ENCODE measurements around the gene HNRNPL.

DNA sequence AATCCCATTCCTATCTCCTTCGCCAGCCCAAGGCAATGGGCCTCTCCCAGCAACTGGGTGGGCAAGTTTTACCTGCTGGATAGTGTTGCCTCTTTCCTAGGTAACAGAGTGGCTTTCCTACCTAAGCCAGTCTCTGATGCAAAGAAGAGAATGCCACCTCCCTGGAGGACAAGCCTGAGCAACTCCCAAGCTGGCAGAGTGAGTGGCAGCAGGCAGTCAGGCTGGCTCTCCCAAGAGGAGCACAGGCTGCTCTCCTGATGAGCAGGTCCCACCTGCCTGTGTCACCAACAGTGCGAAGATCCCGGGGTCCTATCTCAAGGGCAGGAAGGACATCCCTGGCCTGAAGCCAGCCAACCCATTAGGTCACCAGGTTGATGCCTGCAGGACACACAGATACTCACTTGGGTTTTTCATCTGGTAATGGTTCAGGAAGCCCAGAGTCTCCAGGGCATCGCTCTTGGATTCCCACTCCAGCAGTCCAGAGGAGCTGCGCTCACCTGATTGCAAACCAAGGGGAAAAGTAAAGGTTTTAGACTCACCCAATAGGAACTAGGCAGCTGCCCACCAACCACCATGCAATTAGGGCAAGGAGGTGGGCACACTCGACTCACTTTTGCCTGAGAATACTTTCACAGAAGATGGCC is 12.7 kb downstream of the HNRNPL start:
- TF ChIP-seq, protein P1, sequence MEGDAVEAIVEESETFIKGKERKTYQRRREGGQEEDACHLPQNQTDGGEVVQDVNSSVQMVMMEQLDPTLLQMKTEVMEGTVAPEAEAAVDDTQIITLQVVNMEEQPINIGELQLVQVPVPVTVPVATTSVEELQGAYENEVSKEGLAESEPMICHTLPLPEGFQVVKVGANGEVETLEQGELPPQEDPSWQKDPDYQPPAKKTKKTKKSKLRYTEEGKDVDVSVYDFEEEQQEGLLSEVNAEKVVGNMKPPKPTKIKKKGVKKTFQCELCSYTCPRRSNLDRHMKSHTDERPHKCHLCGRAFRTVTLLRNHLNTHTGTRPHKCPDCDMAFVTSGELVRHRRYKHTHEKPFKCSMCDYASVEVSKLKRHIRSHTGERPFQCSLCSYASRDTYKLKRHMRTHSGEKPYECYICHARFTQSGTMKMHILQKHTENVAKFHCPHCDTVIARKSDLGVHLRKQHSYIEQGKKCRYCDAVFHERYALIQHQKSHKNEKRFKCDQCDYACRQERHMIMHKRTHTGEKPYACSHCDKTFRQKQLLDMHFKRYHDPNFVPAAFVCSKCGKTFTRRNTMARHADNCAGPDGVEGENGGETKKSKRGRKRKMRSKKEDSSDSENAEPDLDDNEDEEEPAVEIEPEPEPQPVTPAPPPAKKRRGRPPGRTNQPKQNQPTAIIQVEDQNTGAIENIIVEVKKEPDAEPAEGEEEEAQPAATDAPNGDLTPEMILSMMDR (IDR thresholded peaks at IDR 0.05; ENCODE audit: low read depth, low read length, poor library complexity, severe bottlenecking) = no peak
- TF ChIP-seq EZH2phosphoT487 (IDR thresholded peaks at IDR 0.05; ENCODE audit: borderline replicate concordance, low read length) = no peak
